ENCODE data around the gene DUSP2.
"Not testable (repeated sequence)": the region's sequence is repeated elsewhere in the genome, so short reads cannot be mapped to it uniquely, and the experiment has no call there.

The DUSP2 gene

GRCh38 chr2:96161898-96162297 is 16.7 kb upstream of the DUSP2 start:
- DNase-seq: no peak

- DNase-seq: not testable (repeated sequence)
Observed at GRCh38 chr2:96160366-96160765, 15.1 kb upstream of the DUSP2 start.

GRCh38 chr2:96159084-96159830 is 14.0 kb upstream of the DUSP2 start:
- DNase-seq: peak; percentile 49

- no peak for DNase-seq
Observed at GRCh38 chr2:96158554-96158940, 13.3 kb upstream of the DUSP2 start.

- DNase-seq: peak; percentile 82
Observed at GRCh38 chr2:96157649-96158553, 12.7 kb upstream of the DUSP2 start.

- DNase-seq: no peak
Observed at GRCh38 chr2:96156926-96157648, 11.8 kb upstream of the DUSP2 start.

- DNase-seq: no peak
Observed at GRCh38 chr2:96156011-96156820, 11.0 kb upstream of the DUSP2 start.

- DNase-seq: no peak
Observed at GRCh38 chr2:96154506-96155380, 9.5 kb upstream of the DUSP2 start.

- DNase-seq: no peak
Observed at GRCh38 chr2:96153991-96154431, 8.8 kb upstream of the DUSP2 start.

- no peak for DNase-seq
Observed at GRCh38 chr2:96153291-96153713, 8.1 kb upstream of the DUSP2 start.

GRCh38 chr2:96152304-96153161 is 7.3 kb upstream of the DUSP2 start:
- DNase-seq: no peak

- DNase-seq: no peak
Observed at GRCh38 chr2:96151595-96152303, 6.5 kb upstream of the DUSP2 start.

GRCh38 chr2:96150791-96151594 is 5.8 kb upstream of the DUSP2 start:
- DNase-seq: no peak

- no peak for DNase-seq
Observed at GRCh38 chr2:96150007-96150640, 4.9 kb upstream of the DUSP2 start.

GRCh38 chr2:96148410-96149217 is 3.4 kb upstream of the DUSP2 start:
- DNase-seq: peak; percentile 94

GRCh38 chr2:96147593-96148201 is 2.5 kb upstream of the DUSP2 start:
- no peak for DNase-seq

Data from CD4-positive, alpha-beta T cell treated with Interleukin-4 for 4 hours (primary cell).